Gastroesophageal sphincter (tissue), 4 donors: ENCODE measurements around the gene AHRR. TPM values are rescaled to one million over a fixed set of nuclear protein-coding genes. Genes with fewer than 3 reads are reported as not detected.

ENCODE experiments used
- ATAC-seq: fragments of 150-250 bp; one replicate; pipeline ENCODE4 v1.9.1; 2016; ENCODE audit warnings: mild to moderate bottlenecking, moderate library complexity
- H3K27ac ChIP-seq, 4 donors: fragments of 200-600 bp; sonication (generic) in 3 of 4; 1 replicate in 3 of 4; 2 replicates in 1 of 4; pipeline ENCODE4 v1.5.1; 2016 to 2019
- H3K27me3 ChIP-seq: fragments of 200-600 bp; sonication (generic); one replicate; pipeline ENCODE4 v1.5.1; 2019
- H3K36me3 ChIP-seq, 2 donors: fragments of 200-600 bp; sonication (generic); one replicate each; pipeline ENCODE4 v1.5.1; 2019; ENCODE audit warnings: control low read depth in 1 of 2
- H3K4me1 ChIP-seq, 3 donors: fragments of 200-600 bp; sonication (generic); 1 replicate in 2 of 3; 2 replicates in 1 of 3; pipeline ENCODE4 v1.5.1; 2016 to 2019; ENCODE audit warnings: control low read depth in 2 of 3
- H3K4me3 ChIP-seq, 2 donors: fragments of 200-600 bp; sonication (generic); one replicate each; pipeline ENCODE4 v1.5.1; 2019; ENCODE audit warnings: mild to moderate bottlenecking in 1 of 2, moderate library complexity in 1 of 2
- H3K9me3 ChIP-seq, 3 donors: fragments of 200-600 bp; sonication (generic); one replicate each; pipeline ENCODE4 v1.5.1; 2017 to 2019; ENCODE audit warnings: control low read depth in 2 of 3
- CTCF ChIP-seq, 4 experiments: fragments of 200-600 bp in 2 of 4; fragments of 450-650 bp in 2 of 4; sonication (generic) in 1 of 4; IDR thresholded peaks; one replicate each; pipeline ENCODE4 v1.5.1; 2017 to 2019; ENCODE audit warnings: antibody characterized with exemption in 4 of 4, mild to moderate bottlenecking in 2 of 4, moderate library complexity in 2 of 4
- EP300 ChIP-seq: sonication (generic); formaldehyde crosslinking; IDR thresholded peaks from one replicate; pipeline ENCODE4 v1.6.1; 2017; ENCODE audit warnings: antibody characterized with exemption, mild to moderate bottlenecking
- POLR2A ChIP-seq, 2 donors: fragments of 450-650 bp; IDR thresholded peaks; one replicate each; pipeline ENCODE4 v1.6.1; 2017; ENCODE audit warnings: antibody characterized with exemption in 2 of 2, mild to moderate bottlenecking in 2 of 2, moderate library complexity in 1 of 2
- POLR2AphosphoS5 ChIP-seq: sonication (generic); formaldehyde crosslinking; IDR thresholded peaks from one replicate; pipeline ENCODE4 v1.6.1; 2017; ENCODE audit warnings: antibody characterized with exemption
- WGBS, 2 donors: methylation state at CpG; one replicate each; pipeline ENCODE4 v1.1.5; 2018; ENCODE audit warnings: low coverage in 1 of 2; 5-methylcytosine and 5-hydroxymethylcytosine counted together
- total RNA-seq, 4 donors: library from RNA; depleted of rRNA; stranded (reverse); fragments of >200 nt; gene quantifications; one replicate each; pipeline ENCODE4 v1.1.0, GENCODE V29; 2016

The AHRR gene
- total RNA-seq, 4 donors from 2014 or later, result 0.15 to 1.7 (median 0.45) TPM

GRCh38 chr5:452978-453710 lies 131.6 kb downstream of the AHRR start:
- peaks cover 0 to 99% of the 10 kb centered on the region in 2 donors for H3K36me3 ChIP-seq
- H3K4me1 ChIP-seq, result peaks cover 0 to 6% (median 0%) of the 10 kb centered on the region in 3 donors
- no peak overlapping the region for H3K4me3 ChIP-seq
- peaks cover 0 to 15% (median 0%) of the 10 kb centered on the region in 3 donors for H3K9me3 ChIP-seq
- TF ChIP-seq POLR2AphosphoS5 (no peak), POLR2A (IDR thresholded peaks at IDR 0.05) (no peak), EP300 (no peak), CTCF (IDR thresholded peaks at IDR 0.05) (no peak)
- no peaks in the 10 kb centered on the region for H3K27me3 ChIP-seq
- WGBS, 2 donors, result 89 to 100% methylated on average over 3 to 4 of the region's 17 CpGs
- H3K27ac ChIP-seq, result no peak overlapping the region
- no peak for ATAC-seq

- H3K9me3 ChIP-seq, result peaks cover 0 to 15% (median 0%) of the 10 kb centered on the region in 3 donors
- no peaks in the 10 kb centered on the region for H3K27me3 ChIP-seq
- no peak for ATAC-seq
- TF ChIP-seq CTCF (IDR thresholded peaks at IDR 0.05), result no peak
- TF ChIP-seq POLR2A (IDR thresholded peaks at IDR 0.05), result no peak
- no peak for TF ChIP-seq EP300
- TF ChIP-seq POLR2AphosphoS5, result no peak
- peaks cover 0 to 99% of the 10 kb centered on the region in 2 donors for H3K36me3 ChIP-seq
- no peaks in the 10 kb centered on the region for H3K4me1 ChIP-seq
- H3K27ac ChIP-seq, result no peak overlapping the region
- 87 to 100% methylated on average over 3 to 10 of the region's 16 CpGs for WGBS, 2 donors
- no peak overlapping the region for H3K4me3 ChIP-seq
Measured at GRCh38 chr5:453725-454481, 132.4 kb downstream of the AHRR start.

GRCh38 chr5:454936-455335 lies 133.4 kb downstream of the AHRR start:
- TF ChIP-seq POLR2A (IDR thresholded peaks at IDR 0.05) (no peak), CTCF (IDR thresholded peaks at IDR 0.05) (no peak), POLR2AphosphoS5 (no peak), EP300 (no peak)
- peaks cover 0 to 15% (median 0%) of the 10 kb centered on the region in 3 donors for H3K9me3 ChIP-seq
- no peak for ATAC-seq
- no peak overlapping the region for H3K27ac ChIP-seq
- H3K27me3 ChIP-seq, result no peaks in the 10 kb centered on the region
- WGBS, 2 donors, result 78 to 88% methylated on average over 8 of the region's 11 CpGs
- peaks cover 0 to 99% of the 10 kb centered on the region in 2 donors for H3K36me3 ChIP-seq
- no peak overlapping the region for H3K4me3 ChIP-seq
- H3K4me1 ChIP-seq, result no peaks in the 10 kb centered on the region

- Histone ChIP-seq H3K4me1 (no peaks in the 10 kb centered on the region), H3K4me3 (no peak overlapping the region), H3K27ac (no peak overlapping the region), H3K36me3 (peaks cover 0 to 99% of the 10 kb centered on the region in 2 donors), H3K9me3 (peaks cover 0 to 15% (median 0%) of the 10 kb centered on the region in 3 donors), H3K27me3 (no peaks in the 10 kb centered on the region)
- TF ChIP-seq CTCF (IDR thresholded peaks at IDR 0.05) (no peak), POLR2A (IDR thresholded peaks at IDR 0.05) (no peak), POLR2AphosphoS5 (no peak), EP300 (no peak)
- ATAC-seq, result no peak
- WGBS, 2 donors, result 85 to 100% methylated on average over 1 to 10 of the region's 11 CpGs
Measured at GRCh38 chr5:455806-456205, 134.3 kb downstream of the AHRR start.
